Measurements from ENCODE around the gene TCERG1.

DNA sequence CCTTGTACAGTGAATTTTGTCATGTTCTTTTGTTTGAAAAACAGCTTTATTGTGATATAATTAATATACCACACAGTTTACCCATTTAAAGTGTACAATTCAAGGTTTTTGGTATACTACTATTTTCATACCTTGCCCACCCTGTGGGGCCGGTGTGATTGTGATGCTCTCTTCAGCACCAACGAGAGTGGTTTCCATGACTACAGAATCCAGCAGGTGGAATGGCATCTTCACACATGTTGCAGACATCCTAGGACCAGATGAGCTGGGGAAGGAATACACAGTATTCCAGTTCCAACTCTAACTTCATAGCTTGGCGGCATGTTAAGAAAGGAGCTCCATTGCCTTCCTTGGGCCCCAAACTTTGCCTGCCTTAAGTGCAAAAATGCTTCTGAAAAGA is 76.6 kb downstream of the TCERG1 start:
- TF ChIP-seq FOXM1 (IDR thresholded peaks at IDR 0.05; ENCODE audit: borderline replicate concordance) (no peak), CTBP1 (IDR thresholded peaks at IDR 0.05; ENCODE audit: borderline replicate concordance) (no peak)
- TF ChIP-seq, protein P1, sequence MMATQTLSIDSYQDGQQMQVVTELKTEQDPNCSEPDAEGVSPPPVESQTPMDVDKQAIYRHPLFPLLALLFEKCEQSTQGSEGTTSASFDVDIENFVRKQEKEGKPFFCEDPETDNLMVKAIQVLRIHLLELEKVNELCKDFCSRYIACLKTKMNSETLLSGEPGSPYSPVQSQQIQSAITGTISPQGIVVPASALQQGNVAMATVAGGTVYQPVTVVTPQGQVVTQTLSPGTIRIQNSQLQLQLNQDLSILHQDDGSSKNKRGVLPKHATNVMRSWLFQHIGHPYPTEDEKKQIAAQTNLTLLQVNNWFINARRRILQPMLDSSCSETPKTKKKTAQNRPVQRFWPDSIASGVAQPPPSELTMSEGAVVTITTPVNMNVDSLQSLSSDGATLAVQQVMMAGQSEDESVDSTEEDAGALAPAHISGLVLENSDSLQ (IDR thresholded peaks at IDR 0.05) = no peak
